Activated gamma-delta T cell treated with anti-CD3 and anti-CD28 coated beads, Interleukin-2, amount 50 U/mL, for 16 hours (primary cell): ENCODE results near the gene ZNF205.
A peak's percentile ranks its signal among the peaks of the same experiment; 100 is the strongest.
"Not testable (repeated sequence)": the region's sequence is repeated elsewhere in the genome, so short reads cannot be mapped to it uniquely, and the experiment has no call there.

Experiments used
- DNase-seq: peaks from one replicate; pipeline ENCODE4 v3.0.0-alpha.2; 2020; ENCODE audit warnings: low read depth

Gene ZNF205

DNA sequence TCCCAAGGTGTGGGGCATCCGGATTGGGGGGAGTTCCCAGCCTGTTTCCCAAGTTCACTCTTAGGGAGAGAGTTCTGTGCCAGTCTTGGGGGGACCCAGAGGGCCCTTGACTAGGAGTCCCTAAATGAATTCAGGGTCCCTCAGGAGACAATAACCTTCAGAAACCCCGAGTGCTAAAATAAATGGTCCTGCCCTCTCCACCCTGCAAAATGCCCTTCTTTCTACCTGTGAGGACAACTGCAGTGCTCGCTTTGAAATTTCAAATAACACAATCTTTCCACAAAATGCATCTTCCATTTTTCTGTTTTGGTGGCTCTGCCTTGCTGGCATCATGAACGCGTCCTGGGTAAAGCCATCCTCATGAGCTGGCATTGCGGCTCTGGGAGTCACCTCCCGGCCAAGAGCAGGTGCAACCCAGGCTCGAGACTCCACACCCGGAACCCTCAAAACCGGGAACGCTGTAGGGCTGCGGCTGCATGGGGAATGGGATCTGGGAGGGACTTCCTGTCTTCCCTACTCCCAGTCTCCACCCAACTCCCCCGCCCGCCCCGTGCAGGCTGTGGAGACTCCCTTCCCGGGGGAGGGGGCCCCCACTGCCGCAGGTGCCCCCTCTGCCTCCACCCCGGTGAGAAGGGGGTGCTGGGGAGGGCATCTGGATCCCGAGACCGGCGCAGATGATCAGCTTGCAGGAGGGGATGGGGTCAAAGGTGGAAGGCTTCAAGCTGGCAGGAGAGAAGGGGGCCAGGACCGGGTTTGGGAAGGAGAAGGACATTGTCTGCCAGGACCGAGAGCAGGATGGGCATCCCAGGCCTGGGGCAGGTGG is at the start of gene ZNF205:
Gene ZNF205 (plus strand): TSS at position 529 of the 823 bp plus-strand sequence. CDS start 845 bp downstream, outside the sequence.
- no peak for DNase-seq

DNA sequence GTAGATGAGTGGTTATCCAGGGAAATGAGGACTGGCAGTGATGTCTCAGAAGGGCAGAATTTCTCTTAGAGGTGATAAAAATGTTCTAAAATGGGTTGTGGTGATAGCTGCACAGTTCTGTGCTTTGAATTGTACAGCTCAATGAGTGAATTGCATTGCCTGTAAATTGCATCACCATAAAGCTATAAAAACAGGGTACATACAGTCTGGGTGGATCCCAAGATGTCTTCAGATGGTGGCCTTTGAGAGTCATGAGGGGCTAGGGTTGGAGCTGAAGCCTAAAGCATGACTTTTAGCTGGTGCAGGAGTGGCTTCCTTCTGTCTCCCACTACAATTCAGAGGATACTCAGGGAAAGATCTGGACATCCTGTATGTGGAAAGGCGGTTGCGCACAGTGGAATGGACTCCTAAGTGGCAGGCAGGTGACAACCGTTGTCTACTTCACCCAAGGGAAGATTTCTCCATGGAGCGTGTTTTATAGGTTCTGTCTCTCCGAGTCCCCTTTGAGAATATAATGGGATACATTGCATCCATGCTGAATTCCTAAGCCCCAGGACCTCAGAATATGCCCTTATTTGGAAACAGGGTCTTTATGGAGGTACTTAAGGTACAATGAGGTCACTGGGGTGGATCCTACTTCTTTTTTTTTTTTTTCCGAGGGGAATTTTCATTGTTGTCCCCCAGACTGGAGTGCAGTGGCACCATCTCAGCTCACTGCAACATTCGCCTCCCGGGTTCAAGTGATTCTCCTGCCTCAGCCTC is 48.6 kb upstream of the ZNF205 start:
- no peak for DNase-seq

DNA sequence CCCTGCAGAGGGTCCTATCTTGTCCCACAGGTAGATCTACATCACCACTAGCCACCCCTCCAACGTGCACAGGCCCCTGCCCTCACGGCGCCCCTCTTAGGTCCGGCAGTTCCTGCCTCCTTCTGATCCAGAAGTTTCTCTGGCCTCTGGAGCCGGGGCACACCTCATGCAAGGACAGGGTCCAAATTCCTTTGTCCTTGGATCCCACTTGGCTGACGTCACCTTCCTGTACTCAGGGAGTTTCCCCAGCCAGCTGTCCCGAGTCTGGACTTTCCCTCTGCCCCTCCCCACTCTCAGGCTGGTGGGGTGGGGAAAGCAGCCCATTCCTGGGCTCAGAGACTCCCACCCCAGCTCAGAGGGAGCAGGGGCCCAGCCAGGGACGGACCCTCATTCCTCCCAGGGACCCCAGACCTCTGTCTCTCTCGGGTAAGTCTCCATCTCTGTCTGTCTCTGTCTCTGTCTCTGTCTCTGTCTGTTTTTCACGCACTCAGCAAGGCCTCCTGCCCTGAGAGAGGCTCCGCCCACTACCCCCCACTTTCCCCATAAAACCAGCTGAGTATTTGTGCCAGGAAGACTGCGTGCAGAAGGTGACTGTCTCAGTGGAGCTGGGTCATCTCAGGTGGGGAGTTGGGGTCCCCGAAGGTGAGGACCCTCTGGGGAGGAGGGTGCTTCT is 47.2 kb upstream of the ZNF205 start, which contains the start of gene IL32:
Gene IL32 (plus strand): TSS at position 572 of the 673 bp plus-strand sequence. CDS start 172 bp downstream, outside the sequence.
- DNase-seq: peak; percentile 51

DNA sequence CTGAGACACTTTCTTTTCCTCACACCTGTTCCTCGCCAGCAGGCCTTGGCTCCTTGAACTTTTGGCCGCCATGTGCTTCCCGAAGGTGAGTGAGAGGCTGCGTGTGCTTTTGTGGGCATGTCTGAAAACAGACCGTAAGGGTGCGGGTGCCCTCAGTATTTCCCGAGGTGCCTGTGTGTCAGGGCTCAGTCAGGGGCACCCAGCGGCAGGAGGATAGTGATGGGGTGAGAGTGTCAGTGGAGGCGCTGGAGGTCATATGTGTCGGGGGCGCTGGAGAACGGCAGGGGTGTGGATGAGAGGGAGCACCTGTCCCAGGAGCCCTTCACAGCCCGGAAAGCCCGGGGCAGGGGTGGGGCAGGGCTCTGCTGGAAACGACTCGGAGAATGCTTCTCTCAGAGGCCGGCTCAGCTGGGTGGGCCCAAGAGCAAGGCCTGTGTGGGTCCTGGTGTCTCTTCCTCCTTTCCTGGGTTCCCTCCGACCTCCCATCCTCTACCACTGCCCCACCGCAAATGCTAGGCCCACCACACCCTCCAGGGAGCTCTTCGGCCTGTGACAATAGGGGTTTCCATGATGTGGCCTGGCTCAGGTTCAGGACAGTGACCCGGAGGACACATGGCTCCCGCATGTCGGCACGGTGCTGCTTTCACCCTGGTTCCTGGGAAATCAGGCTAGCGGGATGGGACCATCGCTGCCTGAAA is 46.5 kb upstream of the ZNF205 start:
- no peak for DNase-seq

DNA sequence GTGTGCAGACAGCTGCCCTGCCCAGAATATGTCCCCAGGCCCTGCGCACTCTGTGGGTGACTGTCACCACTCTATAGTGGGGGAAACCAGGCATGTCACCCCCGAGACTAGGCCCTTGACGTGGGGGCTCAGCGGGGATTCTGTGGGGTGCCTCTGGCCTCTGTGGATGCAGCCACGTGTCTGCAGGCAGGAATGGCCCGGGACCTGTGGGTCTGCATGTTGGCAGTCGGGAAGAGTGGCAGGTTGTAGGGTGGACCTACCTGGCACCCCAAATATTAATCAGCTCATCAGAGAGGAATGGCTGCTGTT is 46.0 kb upstream of the ZNF205 start:
- DNase-seq: no peak

DNA sequence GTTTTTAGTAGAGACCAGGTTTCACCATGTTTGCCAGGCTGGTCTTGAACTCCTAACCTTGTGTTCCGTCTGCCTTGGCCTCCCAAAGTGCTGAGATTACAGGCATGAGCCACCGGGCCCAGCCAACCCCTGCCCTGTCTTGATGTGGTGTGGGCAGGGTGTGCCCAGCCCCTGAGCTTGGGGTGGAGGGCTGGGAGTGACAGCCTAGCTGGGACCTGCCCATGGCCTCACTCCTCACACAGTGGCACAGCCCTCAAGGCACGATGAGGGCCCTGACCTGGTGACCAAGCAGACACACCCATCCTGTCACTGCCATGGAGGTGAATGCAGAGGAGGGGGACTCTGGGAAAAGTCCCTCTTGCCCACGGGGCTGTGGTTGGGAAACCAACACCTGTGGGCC is 43.9 kb upstream of the ZNF205 start:
- no peak for DNase-seq

DNA sequence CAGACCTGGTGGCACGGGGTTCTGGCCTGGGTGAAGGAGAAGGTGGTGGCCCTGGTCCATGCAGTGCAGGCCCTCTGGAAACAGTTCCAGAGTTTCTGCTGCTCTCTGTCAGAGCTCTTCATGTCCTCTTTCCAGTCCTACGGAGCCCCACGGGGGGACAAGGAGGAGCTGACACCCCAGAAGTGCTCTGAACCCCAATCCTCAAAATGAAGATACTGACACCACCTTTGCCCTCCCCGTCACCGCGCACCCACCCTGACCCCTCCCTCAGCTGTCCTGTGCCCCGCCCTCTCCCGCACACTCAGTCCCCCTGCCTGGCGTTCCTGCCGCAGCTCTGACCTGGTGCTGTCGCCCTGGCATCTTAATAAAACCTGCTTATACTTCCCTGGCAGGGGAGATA is 43.2 kb upstream of the ZNF205 start:
- DNase-seq: not testable (repeated sequence)

DNA sequence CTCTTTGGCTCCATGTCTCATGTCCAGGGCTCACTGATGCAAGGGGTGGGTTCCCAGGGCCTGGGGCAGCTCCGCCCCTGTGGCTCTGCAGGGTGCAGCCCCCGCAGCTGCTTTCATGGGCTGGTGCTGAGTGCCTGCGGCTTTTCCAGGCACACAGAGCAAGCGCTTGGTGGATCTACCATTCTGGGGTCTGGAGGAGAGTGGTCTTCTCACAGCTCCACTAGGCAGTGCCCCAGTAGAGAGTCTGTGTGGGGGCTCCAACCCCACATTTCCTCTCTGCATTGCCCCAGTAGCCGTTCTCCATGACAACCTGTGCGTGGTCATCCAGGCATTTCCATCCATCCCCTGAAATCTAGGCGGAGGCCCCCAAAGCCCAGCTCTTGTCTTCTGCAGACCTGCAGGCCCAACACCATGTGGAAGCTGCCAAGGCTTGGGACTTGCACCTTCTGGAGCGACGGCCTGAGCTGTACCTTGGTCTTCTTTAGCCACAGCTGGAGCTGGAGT is 41.7 kb upstream of the ZNF205 start:
- DNase-seq: no peak

DNA sequence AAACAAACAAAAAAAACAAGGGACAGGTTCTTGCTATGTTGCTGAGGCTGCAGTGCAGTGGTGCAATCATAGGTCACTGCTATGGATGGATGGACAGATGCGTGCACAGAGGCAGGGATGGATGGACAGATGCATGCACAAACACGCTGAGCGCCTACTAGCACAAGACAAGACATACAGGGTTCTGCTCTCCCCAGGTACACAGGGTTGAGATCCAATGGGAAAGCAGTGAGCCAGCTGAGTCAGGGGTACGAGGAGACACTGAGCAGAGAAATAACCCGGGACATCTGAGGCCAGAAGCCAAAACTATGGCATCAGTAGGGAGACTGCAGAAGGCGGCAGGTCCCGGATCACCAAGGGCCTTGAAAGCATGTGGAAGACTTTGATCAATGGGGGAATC is 40.7 kb upstream of the ZNF205 start:
- DNase-seq: no peak

DNA sequence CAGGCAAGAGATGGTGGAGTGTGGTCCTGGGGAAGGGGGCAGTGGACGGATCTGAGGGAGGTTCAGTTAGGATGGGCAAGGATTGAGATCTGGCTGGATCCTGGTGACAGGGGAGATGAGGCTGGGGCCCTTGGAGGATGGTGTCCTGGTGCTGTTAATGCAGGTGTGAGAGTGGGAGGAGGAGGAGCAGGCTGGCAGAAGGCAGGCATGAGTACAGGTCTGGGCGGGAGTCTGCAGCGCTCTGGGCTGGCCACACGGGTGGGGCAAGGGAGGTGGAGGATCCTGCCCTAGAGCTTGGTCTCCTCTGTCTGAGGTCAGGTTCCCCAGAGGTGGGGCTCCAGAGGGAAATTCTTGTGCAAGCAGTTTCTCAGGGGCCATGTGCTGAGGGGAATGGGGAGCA is 40.2 kb upstream of the ZNF205 start:
- DNase-seq: not testable (repeated sequence)

DNA sequence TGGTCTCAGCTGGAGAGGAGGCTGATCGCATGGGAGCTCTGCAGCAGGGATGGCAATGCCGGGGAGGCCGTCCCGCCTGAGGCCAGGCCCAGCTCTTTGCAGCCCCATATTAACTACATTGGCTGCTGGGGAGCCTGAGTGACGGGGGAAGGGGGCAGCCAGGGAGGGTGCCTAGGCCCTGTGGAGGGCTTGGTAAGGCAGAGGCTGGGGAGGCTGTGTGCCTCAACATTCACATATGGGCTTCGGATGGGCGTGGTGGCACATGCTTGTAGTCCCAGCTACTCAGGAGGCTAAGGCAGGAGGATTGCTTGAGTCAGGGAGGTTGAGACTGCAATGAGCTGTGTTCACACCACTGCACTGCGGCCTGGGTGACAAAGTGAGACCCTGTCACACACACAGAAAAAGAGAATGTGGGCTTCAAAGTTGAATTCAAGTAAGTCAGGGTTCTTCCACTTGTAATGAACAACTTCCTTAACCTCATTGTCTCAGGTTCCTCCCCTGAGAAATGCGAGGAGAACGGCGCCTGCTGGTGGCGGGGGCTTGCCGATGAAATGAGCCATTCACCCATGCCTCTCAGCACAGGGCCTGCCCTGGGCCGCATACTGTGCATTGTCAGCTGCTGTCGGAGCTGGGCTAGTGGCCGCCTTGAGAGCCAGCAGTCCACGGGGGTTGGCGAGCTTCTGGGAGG is 39.7 kb upstream of the ZNF205 start:
- not testable (repeated sequence) for DNase-seq

DNA sequence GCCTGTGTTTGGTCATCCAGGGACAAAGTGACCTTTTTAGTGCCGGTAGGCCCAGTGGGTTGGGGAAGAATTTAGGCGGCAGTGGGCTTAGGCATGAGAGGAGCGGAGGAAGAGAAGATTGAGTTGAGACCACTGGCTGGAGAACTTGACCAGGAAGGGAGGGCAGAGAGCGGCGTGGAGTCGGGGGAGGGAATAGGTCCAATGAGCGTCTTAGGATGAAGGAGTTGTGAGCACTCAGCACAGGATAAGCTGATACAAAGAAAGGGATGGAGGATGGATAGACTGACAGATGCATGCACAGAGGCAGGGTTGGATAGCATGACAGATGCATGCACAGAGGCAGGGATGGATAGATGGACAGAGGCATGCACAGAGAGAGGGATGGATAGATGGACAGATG is 38.9 kb upstream of the ZNF205 start:
- no peak for DNase-seq

DNA sequence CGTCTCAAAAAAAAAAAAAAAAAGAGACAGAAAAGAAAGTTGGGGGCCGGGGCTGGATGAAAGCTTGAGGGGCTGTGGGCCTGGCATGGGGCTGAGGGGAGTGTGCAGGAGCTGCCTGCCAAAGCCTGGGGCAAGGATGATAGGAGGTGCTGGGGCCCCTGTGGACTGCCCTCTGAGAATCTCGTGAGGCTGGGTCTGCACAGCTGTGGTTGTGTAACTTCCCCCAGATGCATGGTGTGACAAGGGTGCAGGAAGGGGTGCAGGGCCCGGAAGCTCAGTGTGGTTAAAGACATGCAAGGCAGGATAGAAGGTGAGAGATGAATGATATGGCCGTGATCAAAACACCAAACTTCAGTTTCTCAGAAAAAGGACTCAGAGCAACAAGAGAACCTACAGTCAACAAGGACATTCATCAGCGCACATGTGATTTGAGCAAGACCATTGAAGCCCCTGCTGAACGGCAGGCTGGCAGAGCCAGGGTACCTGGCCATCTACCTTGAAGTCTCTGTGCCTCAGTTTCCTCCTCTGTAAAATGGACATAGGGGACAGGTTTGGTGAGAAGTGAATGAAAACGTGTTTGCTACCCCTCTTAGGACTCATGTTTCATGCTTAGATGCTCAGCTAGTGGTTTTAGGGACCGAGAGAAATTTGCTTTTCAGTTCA is 37.4 kb upstream of the ZNF205 start:
- peak; percentile 81 for DNase-seq

DNA sequence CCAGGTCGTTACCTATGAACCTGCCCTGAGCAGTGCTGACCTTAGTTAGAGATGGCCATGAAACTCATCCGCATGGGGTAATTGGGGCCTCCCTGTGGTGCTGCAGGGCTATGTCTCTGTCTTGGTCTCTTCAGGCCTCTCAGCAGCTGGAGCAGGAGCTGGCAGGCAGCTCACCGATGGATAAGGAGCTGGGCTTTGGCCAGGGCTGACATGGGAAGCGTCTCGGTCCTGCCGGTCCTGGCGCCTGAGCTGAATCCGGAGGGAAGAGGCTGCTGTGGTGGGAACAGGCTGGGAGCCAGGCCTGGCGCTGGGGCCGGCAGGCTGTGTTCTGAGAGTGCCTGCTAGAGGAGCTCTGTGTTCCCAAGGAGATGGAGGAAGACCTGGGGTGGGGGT is 36.9 kb upstream of the ZNF205 start:
- DNase-seq: no peak

DNA sequence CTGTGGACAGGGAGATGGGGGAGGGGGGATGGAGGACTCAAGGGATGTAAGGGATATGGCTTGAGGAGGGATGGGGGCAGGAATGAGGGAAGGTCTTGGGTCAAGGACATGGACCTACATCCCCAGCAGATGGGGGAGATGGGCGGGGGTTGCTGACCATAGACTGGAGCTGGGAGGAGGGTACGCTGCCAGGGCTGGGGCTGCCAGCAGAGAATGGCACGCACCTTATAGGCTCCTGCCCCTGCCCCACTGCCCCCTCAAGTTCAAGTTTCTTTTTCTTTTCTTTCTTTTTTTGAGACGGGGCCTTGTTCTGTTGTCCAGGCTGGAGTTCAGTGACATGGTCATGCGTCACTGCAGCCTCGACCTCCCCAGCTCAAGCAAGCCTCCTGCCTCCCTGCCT is 36.4 kb upstream of the ZNF205 start:
- not testable (repeated sequence) for DNase-seq

DNA sequence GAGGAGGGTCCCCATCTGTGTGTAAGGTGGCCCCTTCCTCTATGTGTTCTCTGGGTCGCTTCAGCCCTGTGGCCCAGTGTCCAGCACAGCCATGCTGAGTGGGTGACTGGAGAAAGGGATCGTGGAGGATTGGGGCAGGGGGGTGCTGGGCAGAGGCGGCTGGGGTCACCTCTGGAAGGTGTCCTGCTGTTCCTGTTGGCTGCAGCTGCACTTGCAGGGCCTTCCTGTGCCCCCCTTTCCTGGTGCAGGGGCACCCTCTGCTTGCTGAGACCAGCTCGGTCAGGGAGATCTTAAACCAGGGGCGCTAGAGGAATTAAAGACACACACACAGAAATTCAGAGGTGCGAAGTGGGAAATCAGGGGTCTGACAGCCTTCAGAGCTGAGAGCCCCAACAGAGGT is 35.8 kb upstream of the ZNF205 start:
- DNase-seq: no peak

DNA sequence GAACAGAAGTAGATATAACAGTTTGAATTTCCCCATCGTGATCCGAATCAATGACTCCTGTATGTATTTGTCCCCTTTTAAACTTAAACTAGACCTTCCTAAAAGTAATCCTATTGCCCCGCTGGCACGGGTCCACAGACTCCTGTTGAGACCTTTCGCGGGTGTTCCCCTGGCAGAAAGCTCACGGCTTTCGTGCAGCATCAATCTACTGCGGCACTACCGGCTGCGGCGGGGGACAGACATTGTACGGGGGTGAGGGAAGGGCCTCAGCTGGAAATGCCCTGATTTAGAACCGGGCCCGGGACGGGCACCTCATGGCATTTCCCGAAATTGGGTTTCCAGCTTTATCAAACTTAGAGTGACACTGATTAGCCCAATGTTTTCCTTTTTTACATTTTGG is 32.4 kb upstream of the ZNF205 start:
- DNase-seq: no peak

DNA sequence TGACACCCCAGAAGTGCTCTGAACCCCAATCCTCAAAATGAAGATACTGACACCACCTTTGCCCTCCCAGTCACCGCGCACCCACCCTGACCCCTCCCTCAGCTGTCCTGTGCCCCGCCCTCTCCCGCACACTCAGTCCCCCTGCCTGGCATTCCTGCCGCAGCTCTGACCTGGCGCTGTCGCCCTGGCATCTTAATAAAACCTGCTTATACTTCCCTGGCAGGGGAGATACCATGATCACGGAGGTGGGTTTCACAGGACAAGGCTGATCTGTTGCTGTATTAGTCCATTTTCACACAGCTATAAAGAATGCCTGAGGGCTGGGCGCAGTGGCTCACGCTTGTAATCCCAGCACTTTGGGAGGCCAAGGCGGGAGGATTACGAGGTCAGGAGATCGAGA is 30.4 kb upstream of the ZNF205 start:
- DNase-seq: not testable (repeated sequence)

DNA sequence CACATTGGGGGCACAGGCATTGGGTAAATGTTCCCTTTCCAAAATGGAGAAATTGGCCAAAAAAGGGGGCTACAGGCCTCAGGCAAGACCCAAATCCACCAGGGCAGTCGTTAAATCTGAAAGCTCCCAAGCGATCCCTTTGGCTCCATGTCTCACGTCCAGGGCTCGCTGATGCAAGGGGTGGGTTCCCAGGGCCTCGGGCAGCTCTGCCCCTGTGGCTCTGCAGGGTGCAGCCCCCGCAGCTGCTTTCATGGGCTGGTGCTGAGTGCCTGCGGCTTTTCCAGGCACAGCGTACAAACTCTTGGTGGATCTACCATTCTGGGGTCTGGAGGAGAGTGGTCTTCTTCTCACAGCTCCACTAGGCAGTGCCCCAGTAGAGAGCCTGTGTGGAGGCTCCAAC is 29.0 kb upstream of the ZNF205 start:
- not testable (repeated sequence) for DNase-seq

DNA sequence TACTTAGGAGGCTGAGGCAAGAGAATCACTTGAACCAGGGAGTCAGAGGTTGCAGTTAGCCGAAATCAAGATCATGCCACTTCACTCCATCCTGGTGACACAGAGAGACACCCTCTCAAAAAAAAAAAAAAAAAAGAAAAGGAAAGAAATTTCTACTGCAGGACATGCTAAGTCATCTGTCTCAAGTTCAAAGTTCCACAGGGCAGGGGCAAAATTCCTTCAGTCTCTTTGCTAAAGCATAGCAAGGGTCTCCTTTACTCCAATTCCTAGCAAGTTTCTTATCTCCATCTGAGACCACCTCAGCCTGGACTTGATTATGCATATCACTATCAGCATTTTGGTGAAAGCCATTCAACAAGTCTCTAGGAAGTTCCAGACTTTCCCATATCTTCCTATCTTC is 27.9 kb upstream of the ZNF205 start:
- no peak for DNase-seq
